Fibroblast of lung (primary cell): ENCODE data around the gene LAPTM5. TPM values are rescaled to one million over a fixed set of nuclear protein-coding genes. Genes with fewer than 3 reads are reported as not detected.

ENCODE experiments used
- DNase-seq, 2 donors: peaks; one replicate each; pipeline versions ENCODE4 v3.0.0 to v3.0.0-alpha.2; 2010; ENCODE audit warnings: low read depth in 2 of 2
- H2AFZ ChIP-seq: 2 replicates; pipeline ENCODE4 v1.5.1; 2012; ENCODE audit warnings: low read length, control low read depth, inconsistent platforms
- H3K27ac ChIP-seq: 2 replicates; pipeline ENCODE4 v1.5.1; 2011; ENCODE audit warnings: low read length, control low read depth; ENCODE audit not compliant: insufficient read depth
- H3K27me3 ChIP-seq: 2 replicates; pipeline ENCODE4 v1.5.1; 2011; ENCODE audit warnings: mild to moderate bottlenecking, low read length; ENCODE audit not compliant: control insufficient read depth, insufficient read depth
- H3K36me3 ChIP-seq: 2 replicates; pipeline ENCODE4 v1.5.1; 2011; ENCODE audit warnings: low read length; ENCODE audit not compliant: control insufficient read depth, insufficient read depth
- H3K4me1 ChIP-seq: 2 replicates; pipeline ENCODE4 v1.5.1; 2011; ENCODE audit warnings: low read length; ENCODE audit not compliant: control insufficient read depth, insufficient read depth; ENCODE audit errors: extremely low read depth
- H3K4me2 ChIP-seq: 2 replicates; pipeline ENCODE4 v1.5.1; 2011; ENCODE audit warnings: low read length, control low read depth; ENCODE audit not compliant: insufficient read depth; ENCODE audit errors: extremely low read depth
- H3K4me3 ChIP-seq, 4 experiments: fragments of 200-600 bp in 1 of 4; sonication (generic) in 1 of 4; replicated peaks in 1 of 4; 2 replicates each; pipeline ENCODE4 v1.5.1; 2011 to 2016; ENCODE audit warnings: low read length in 4 of 4, low read depth in 3 of 4, mild to moderate bottlenecking in 3 of 4, control low read depth in 2 of 4, inconsistent platforms in 1 of 4, mixed read lengths in 1 of 4; ENCODE audit not compliant: insufficient read depth in 1 of 4; ENCODE audit errors: control extremely low read depth in 1 of 4
- H3K79me2 ChIP-seq: 2 replicates; pipeline ENCODE4 v1.5.1; 2012; ENCODE audit warnings: mild to moderate bottlenecking, low read length, inconsistent platforms; ENCODE audit not compliant: control insufficient read depth, insufficient read depth
- H3K9ac ChIP-seq: 2 replicates; pipeline ENCODE4 v1.5.1; 2011; ENCODE audit warnings: mild to moderate bottlenecking, low read length, control low read depth; ENCODE audit not compliant: insufficient read depth
- H3K9me3 ChIP-seq: 2 replicates; pipeline ENCODE4 v1.5.1; 2012; ENCODE audit warnings: low read depth, low read length; ENCODE audit not compliant: control insufficient read depth, insufficient read depth
- H4K20me1 ChIP-seq: 2 replicates; pipeline ENCODE4 v1.5.1; 2011; ENCODE audit warnings: low read length; ENCODE audit not compliant: control insufficient read depth, insufficient read depth; ENCODE audit errors: extremely low read depth
- CTCF ChIP-seq, 2 donors: IDR thresholded peaks in 1 of 2; conservative IDR thresholded peaks in 1 of 2; 1 replicate in 1 of 2; 2 replicates in 1 of 2; pipeline ENCODE4 v1.5.1; 2011 to 2012; ENCODE audit warnings: low read length in 2 of 2, control low read depth in 1 of 2, inconsistent platforms in 1 of 2, low read depth in 1 of 2, mild to moderate bottlenecking in 1 of 2
- EZH2 ChIP-seq: IDR thresholded peaks from 2 replicates; pipeline ENCODE4 v1.5.1; 2012; ENCODE audit warnings: low read length, control low read depth, mild to moderate bottlenecking; ENCODE audit errors: missing control alignments
- polyA plus RNA-seq, 2 donors: library from polyadenylated mRNA; depleted of rRNA in 1 of 2; stranded (reverse) in 1 of 2; unstranded in 1 of 2; fragments of >200 nt; gene quantifications; 2 replicates each; pipeline ENCODE4 v1.2.1, GENCODE V29; 2011 to 2012; ENCODE audit warnings: missing spikeins in 1 of 2
- total RNA-seq: library from RNA; depleted of rRNA; stranded (reverse); fragments of >200 nt; gene quantifications from 2 replicates; pipeline ENCODE4 v1.2.1, GENCODE V29; 2014

Gene LAPTM5
- total and polyA plus RNA-seq, 2 donors (not counting 1 experiment from before 2014, with no cell fraction given): under 0.01 to 0.32 TPM

- Histone ChIP-seq H3K4me3 (no peak overlapping the region), H3K4me1 (no peaks in the 10 kb centered on the region), H3K27ac (no peak overlapping the region), H3K9me3 (no peaks in the 10 kb centered on the region), H4K20me1 (no peaks in the 10 kb centered on the region), H2AFZ (no peak overlapping the region), H3K27me3 (peaks cover 5% of the 10 kb centered on the region), H3K4me2 (no peak overlapping the region), H3K79me2 (no peaks in the 10 kb centered on the region), H3K9ac (no peak overlapping the region), H3K36me3 (no peaks in the 10 kb centered on the region)
- no peak for DNase-seq
- no peak for TF ChIP-seq EZH2
- no peak for TF ChIP-seq CTCF (conservative IDR thresholded peaks at IDR 0.05 in 1 of 2, IDR thresholded peaks at IDR 0.05 in 1 of 2; ENCODE audit: low read depth in 1 of 2, low read length in 2 of 2)
Observed at GRCh38 chr1:30778979-30779293, 21.4 kb upstream of the LAPTM5 start.

GRCh38 chr1:30778154-30778978 lies 20.8 kb upstream of the LAPTM5 start:
- H3K9ac ChIP-seq: no peak overlapping the region
- no peaks in the 10 kb centered on the region for H3K79me2 ChIP-seq
- no peak overlapping the region for H3K4me2 ChIP-seq
- no peak overlapping the region for H3K27ac ChIP-seq
- H3K9me3 ChIP-seq: no peaks in the 10 kb centered on the region
- no peaks in the 10 kb centered on the region for H3K36me3 ChIP-seq
- no peaks in the 10 kb centered on the region for H4K20me1 ChIP-seq
- H3K4me3 ChIP-seq: no peak overlapping the region
- DNase-seq: peak; percentile 73 to 96
- no peak overlapping the region for H2AFZ ChIP-seq
- no peaks in the 10 kb centered on the region for H3K4me1 ChIP-seq
- H3K27me3 ChIP-seq: peaks cover 5% of the 10 kb centered on the region
- no peak for TF ChIP-seq EZH2

GRCh38 chr1:30777904-30778153 lies 20.3 kb upstream of the LAPTM5 start:
- no peak for DNase-seq
- Histone ChIP-seq H4K20me1 (no peaks in the 10 kb centered on the region), H2AFZ (no peak overlapping the region), H3K27me3 (peaks cover 5% of the 10 kb centered on the region), H3K27ac (no peak overlapping the region), H3K4me2 (no peak overlapping the region), H3K9ac (no peak overlapping the region), H3K4me3 (no peak overlapping the region), H3K9me3 (no peaks in the 10 kb centered on the region), H3K36me3 (no peaks in the 10 kb centered on the region), H3K4me1 (no peaks in the 10 kb centered on the region), H3K79me2 (no peaks in the 10 kb centered on the region)
- TF ChIP-seq CTCF (conservative IDR thresholded peaks at IDR 0.05 in 1 of 2, IDR thresholded peaks at IDR 0.05 in 1 of 2; ENCODE audit: low read depth in 1 of 2, low read length in 2 of 2) (peak; percentile 8 to 23), EZH2 (no peak)
